ENCODE results near the gene PDGFB.

PDGFB gene

DNA sequence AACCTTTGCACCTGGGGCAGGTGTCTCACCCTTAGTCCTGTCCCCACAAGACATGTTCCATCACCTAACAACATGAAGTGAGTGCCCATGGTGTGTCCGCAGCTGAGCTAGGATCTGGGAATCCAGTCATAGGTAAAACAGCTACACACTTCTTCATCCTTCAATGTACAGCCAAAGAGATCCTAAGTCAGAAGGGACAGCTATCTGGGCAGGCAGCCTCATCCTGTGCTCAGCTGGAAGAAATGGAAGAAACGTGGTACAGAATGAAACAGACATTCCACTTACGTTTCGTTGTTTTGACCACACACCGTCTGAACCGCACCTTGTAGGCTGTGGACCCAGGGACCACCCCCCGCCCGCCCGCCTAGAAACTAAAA lies 30.8 kb downstream of the PDGFB start:
- in situ Hi-C loops (cut with HindIII; ENCODE audit: low sequenced_read_pairs), result no loop called here

GRCh38 chr22:39212721-39213376 lies 31.9 kb downstream of the PDGFB start:
- in situ Hi-C loops (cut with HindIII; ENCODE audit: low sequenced_read_pairs), result no loop called here

GRCh38 chr22:39209756-39210155 lies 35.0 kb downstream of the PDGFB start:
- in situ Hi-C loops (cut with HindIII; ENCODE audit: low sequenced_read_pairs), result loop anchor here (5.0 kb wide), 1 partner anchor 83 kb away; no protein-coding TSS in a partner anchor

DNA sequence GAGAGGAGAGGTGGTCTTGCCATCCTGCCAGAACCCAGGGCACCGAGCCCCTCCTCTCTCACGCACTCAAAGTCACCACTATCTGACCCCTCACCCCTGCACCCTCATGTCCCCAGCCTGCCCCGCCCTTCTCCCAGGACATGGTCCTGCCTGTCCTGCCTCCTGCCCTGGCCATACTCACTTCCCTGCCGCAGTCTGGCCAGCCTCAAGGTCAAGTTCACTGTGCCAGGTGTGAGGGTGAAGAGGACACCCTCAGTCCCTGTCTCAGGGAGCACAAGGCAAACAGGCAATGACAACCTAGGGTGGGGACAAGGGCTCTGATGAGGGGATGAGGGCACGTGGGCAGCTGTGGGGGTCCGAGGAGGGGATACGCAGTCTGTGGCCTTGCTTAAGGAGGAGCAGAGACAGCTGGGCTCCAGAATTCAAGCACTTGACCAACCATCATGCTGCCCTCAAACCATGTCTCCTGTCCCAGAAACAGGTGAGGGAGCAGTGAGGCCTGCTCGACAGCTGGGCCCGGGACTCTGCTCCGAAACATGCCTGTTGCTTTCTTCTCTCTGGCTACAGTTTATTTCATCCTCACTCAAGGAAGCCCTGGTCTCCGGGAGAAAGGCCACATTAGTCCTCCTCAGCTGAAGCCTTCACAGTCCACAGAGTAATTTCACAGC lies 36.6 kb downstream of the PDGFB start:
- in situ Hi-C loops (cut with HindIII; ENCODE audit: low sequenced_read_pairs), result loop anchor here (5.0 kb wide), 1 partner anchor 84 kb away; no protein-coding TSS in a partner anchor

DNA sequence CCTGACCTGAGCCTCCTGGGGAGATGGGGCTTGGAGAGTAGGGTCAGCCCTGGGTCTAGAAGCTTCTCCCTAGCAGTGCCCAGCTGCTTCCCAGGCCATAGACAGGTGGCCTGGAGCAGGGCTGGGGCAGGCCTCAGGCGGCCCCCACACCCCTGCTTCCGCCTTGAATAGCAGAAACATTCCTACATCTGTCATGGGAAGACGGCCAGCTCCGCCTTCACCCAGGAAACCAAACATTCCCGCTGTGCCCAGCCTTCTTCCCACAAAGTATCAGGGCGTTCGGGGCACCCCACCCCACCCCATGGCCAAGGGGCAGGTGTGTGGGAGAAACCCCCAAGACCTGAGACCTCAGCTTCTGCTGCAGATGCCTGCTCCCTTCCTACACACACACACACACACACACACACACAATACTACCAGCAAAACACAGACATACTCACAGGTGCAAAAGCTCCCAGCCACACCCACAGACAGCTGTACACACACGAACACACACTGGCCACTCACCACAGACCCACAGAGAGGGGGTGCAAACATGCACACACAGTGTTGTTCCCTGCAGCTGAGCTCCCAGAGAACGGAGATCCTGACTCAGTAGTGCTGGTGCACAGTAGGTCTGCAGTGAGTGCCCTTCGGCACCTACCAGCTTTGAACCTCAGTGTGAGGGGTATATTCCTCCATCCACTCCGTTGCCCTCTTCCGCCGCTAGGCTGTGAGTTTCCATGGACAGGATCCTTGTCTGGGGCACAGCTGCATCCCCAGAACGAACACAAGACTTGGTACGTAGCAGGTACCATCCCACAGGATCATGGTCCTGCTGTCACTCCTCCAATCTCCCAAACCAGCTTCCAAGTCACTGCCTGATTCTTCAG lies 37.4 kb downstream of the PDGFB start:
- in situ Hi-C loops (cut with HindIII; ENCODE audit: low sequenced_read_pairs), result loop anchor here (5.0 kb wide), 1 partner anchor 85 kb away; no protein-coding TSS in a partner anchor

- in situ Hi-C loops (cut with HindIII; ENCODE audit: low sequenced_read_pairs), result loop anchor here (5.0 kb wide), 1 partner anchor 86 kb away; no protein-coding TSS in a partner anchor
Observed at GRCh38 chr22:39206491-39206890, 38.3 kb downstream of the PDGFB start.

DNA sequence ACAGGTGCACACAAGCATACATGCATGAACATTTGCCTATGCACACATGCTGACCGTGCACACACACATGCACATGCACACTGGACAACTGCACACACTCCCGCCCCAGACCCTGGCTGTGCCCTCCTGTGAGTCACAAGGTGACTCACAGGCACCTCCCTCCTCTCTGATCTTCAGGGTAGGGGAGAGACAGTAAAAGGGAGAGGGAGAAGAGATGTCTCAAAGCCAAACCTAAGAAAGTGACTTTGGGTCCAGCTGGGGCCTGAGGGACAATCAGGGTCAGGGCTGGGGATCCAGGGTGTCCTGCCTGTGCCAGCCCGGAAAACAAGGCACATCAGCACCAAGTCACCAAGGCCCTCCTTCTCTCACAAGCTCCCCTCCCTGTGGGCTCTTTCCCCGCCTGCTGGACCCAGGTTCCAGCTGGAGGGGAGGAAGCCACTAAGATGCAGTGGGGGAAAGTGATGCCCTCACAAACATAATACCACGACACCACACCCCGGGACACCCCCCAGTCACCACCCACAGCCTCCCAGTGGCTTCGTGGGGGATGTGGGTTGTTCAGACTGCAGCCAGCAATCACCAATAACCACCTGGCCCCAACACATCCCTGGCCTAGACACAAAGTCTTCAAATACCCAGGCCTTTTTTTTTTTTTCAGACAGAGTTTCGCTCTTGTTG lies 39.3 kb downstream of the PDGFB start:
- in situ Hi-C loops (cut with HindIII; ENCODE audit: low sequenced_read_pairs), result loop anchor here (5.0 kb wide), 1 partner anchor 87 kb away; no protein-coding TSS in a partner anchor

DNA sequence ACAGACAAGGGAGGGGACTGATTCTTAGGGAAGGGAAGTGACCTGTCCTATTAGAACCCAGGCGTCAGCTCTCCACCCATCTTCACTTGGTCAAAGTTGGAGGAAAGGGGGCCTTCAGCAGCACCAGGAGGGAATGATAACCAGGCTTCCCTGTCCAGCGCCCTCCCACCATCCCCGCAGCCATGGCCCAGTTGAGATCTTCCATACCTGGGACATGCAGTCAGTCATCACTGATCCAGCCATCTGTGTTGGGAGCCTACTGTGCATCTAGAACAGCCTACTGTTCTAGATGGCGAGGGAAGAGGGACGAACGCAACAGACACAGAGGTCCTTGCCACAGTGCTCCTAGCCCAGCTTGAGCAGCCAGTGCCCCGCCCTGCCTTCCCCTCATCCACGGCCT lies 40.6 kb downstream of the PDGFB start:
- in situ Hi-C loops (cut with HindIII; ENCODE audit: low sequenced_read_pairs), result no loop called here

DNA sequence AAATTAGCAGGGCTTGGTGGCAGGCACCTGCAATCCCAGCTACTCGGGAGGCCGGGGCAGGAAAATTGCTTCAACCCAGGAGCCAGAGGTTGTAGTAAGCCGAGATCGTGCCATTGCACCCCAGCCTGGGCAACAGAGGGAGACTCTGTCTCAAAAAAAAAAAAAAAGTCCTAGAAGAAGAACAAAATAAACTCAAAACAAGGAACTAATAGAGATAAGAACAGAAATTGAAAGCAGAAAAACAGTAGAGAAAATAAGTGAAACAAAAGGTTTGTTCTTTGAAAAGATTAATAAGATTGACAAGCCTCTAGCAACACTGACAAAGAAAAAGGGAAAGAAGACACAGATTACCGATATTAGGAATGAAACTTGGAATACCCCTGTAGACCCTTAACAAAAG lies 47.2 kb downstream of the PDGFB start:
- in situ Hi-C loops (cut with HindIII; ENCODE audit: low sequenced_read_pairs), result no loop called here

DNA sequence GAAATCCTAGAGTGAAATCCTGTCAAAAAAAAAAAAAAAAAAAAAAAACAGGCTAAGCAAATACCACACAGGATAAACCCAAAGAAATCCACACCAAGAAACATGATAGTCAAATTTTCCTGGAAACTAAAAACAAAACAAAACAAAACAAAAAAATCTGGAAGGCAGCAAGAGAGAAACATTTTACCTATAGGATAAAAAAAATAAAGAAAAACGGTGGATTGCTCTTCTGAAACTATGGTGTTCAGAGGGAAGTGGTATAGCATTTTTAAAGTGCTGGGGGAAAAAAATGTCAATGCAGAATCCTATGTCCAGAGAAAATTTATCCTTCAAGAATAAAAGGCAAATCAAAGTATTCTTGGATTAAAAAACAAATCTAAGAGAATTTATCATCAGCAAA lies 50.7 kb downstream of the PDGFB start:
- in situ Hi-C loops (cut with HindIII; ENCODE audit: low sequenced_read_pairs), result no loop called here

DNA sequence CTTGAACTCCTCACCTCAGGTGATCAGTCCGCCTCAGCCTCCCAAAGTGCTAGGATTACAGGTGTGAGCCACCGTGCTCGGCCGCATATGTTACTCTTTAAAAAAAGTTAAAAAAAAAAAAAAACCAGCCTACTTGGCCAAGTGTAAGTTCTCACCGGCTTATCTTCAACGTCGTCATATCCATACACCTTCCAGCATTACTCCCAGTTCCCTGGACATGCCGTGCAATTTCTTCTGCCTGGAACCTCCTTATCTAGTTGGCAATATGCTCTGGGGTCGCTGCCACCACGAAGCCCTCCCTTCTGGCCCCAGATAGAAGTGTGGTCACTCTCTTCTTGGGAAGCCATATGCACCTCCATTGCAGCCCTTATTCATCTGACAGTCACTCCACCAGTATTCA lies 56.0 kb downstream of the PDGFB start:
- in situ Hi-C loops (cut with HindIII; ENCODE audit: low sequenced_read_pairs), result no loop called here

DNA sequence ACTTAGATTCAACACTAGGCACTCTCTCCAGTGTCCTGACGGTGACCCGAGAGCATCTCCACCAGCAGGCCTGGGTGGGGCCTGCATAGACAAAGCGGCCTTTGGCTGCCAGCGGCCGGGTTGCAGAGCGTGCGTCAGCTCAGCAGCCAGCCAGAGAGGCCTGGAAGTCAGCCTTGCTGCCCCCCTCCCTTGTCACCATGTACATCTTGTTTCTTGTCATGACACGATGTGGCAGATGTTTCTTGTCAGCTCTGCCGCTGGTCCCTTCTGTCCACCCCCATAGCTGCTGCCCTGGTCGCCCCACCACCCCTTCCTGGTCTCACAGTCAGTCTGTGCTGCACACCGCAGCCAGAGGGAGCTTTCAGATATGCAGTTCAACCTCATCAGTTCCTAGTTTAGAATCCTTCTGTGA lies 59.2 kb downstream of the PDGFB start:
- in situ Hi-C loops (cut with HindIII; ENCODE audit: low sequenced_read_pairs), result no loop called here

DNA sequence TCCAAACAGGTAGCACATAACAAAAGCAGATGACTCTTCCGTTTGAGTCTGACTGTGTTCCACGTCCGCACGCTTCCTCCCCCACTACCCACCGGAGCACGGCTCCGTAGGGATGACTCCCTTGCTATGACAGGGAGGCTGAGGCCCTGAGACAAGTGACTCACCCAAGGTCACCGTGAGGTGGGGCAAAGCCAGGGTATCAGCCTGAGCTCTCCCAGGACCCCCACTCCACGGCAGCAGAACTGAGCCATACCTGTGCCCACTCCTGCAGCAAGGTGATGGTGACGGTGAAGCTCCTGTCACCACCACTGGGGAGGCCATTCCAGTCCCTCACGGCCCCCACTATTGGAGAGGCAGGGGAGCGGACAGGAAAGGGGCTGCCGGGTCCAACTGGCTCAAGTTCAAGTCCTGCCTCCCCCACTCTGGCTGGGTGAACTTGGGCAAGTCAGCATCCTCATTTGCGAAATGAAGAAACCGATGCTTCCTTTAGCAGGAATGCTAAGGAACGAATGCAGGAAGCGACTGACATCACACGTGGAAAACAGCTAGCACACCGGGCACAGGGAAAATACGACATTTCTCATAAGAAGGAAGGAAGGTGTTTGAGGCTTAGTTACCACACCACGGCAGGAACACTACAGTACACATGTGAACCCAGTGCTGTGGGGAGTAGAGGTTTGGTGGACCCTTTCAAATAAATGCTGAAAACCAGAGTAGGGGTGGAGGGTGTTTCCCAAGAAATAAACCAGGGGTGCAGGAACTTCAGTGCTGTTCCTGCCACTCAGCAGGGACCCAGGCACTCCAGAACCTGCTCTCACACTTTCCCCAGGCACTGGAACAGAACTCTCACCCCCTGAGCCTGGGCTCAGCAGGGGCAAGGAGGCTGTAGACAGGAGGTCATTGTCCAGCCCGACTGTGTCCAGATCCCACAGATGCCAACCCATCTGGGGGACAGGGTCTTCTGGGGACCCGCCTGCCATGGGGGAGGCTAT lies 59.9 kb downstream of the PDGFB start:
- in situ Hi-C loops (cut with HindIII; ENCODE audit: low sequenced_read_pairs), result no loop called here

GRCh38 chr22:39183991-39184585 lies 60.7 kb downstream of the PDGFB start:
- in situ Hi-C loops (cut with HindIII; ENCODE audit: low sequenced_read_pairs), result no loop called here

GRCh38 chr22:39182478-39183030 lies 62.2 kb downstream of the PDGFB start:
- in situ Hi-C loops (cut with HindIII; ENCODE audit: low sequenced_read_pairs), result no loop called here

- in situ Hi-C loops (cut with HindIII; ENCODE audit: low sequenced_read_pairs), result no loop called here
Observed at GRCh38 chr22:39181778-39182177, 63.0 kb downstream of the PDGFB start.

DNA sequence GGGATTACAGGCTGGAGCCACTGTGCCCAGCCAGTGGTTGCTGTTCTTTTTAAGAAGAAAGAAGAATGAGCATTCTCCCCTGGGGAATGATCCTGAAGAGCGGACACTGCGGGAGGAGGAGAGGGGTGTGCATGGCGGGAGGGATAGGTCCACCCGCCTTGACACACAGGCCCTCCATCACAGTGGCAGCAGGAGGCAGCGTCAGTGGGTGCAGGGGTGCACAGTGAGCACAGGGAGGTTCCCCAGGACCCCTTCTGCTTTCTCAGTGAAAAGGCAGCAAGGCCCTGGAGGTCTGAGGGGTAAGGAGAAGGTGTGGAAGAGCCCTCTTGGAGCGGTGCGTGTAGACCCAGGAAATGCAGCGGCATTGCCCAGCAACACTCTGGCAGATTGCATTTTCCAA lies 63.4 kb downstream of the PDGFB start:
- in situ Hi-C loops (cut with HindIII; ENCODE audit: low sequenced_read_pairs), result no loop called here

- in situ Hi-C loops (cut with HindIII; ENCODE audit: low sequenced_read_pairs), result no loop called here
Observed at GRCh38 chr22:39179841-39180335, 64.9 kb downstream of the PDGFB start.

DNA sequence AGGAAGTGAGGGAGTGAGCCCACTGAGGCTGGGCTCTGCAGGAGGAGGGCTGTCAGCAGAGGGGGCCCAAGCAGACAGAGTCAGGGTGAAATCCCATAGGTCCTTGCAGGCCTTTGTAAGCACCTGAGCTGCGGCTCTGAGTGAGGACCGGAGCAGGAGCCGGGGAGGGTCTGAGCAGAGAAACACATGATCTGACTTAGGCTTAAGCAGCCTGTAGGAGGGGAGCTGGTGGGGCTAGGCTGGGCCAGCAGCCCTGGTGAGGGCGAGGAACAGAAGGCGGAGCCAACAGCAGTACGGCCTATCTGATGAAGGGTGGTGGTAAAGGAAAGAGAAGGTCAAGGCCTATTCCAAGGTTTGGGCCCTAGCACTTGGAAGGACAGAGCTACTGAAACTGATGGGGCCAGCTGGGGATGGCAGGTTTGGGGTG lies 65.4 kb downstream of the PDGFB start:
- in situ Hi-C loops (cut with HindIII; ENCODE audit: low sequenced_read_pairs), result no loop called here
